OCI-LY3 (cell line): Measurements from ENCODE around the gene RNF41.

Experiments
- CTCF ChIP-seq: fragments of 200-600, 300-600 bp; sonication (generic); IDR thresholded peaks from 2 replicates; pipeline ENCODE4 v1.5.1; 2014; ENCODE audit warnings: antibody characterized with exemption, low read length, low read depth
- EZH2phosphoT487 ChIP-seq: fragments of 200-600 bp; shearing (Covaris generic); IDR thresholded peaks from 2 replicates; pipeline ENCODE4 v1.6.1; 2018; ENCODE audit warnings: antibody characterized with exemption, mixed run types, low read depth

- TF ChIP-seq CTCF: no peak
- TF ChIP-seq EZH2phosphoT487: no peak
These were observed 428 bp downstream of the RNF41 start for GRCh38 chr12:56221232-56221756.
